Sigmoid colon (tissue), 7 donors: ENCODE measurements around the gene IL1RAPL2. TPM values are rescaled to one million over a fixed set of nuclear protein-coding genes. Genes with fewer than 3 reads are reported as not detected.

Experiments
- DNase-seq: peaks from one replicate; pipeline ENCODE4 v3.0.0-alpha.2; 2019
- H3K27ac ChIP-seq, 4 donors: fragments of 200-600 bp; sonication (generic); one replicate each; pipeline ENCODE4 v1.5.1; 2016 to 2019; ENCODE audit warnings: mild to moderate bottlenecking in 1 of 4
- H3K27me3 ChIP-seq, 3 donors: fragments of 200-600 bp; sonication (generic); one replicate each; pipeline ENCODE4 v1.5.1; 2019; ENCODE audit warnings: mild to moderate bottlenecking in 1 of 3
- H3K36me3 ChIP-seq, 4 donors: fragments of 200-600 bp; sonication (generic); one replicate each; pipeline ENCODE4 v1.5.1; 2016 to 2019
- H3K4me1 ChIP-seq, 4 donors: fragments of 200-600 bp; sonication (generic); one replicate each; pipeline ENCODE4 v1.5.1; 2017 to 2019
- H3K4me3 ChIP-seq, 4 donors: fragments of 200-600 bp; sonication (generic); one replicate each; pipeline ENCODE4 v1.5.1; 2017 to 2019; ENCODE audit warnings: mild to moderate bottlenecking in 2 of 4, moderate library complexity in 1 of 4
- H3K9me3 ChIP-seq, 4 donors: fragments of 200-600 bp in 3 of 4; sonication (generic) in 3 of 4; one replicate each; pipeline versions ENCODE4 v1.5.1 to v1.6.1; 2013 to 2019
- EP300 ChIP-seq, 4 donors: sonication (generic); formaldehyde crosslinking; IDR thresholded peaks; one replicate each; pipeline ENCODE4 v1.6.1; 2017; ENCODE audit warnings: antibody characterized with exemption in 4 of 4
- POLR2A ChIP-seq, 2 donors: fragments of 450-650 bp; IDR thresholded peaks; one replicate each; pipeline ENCODE4 v1.6.1; 2016; ENCODE audit warnings: antibody characterized with exemption in 2 of 2, mild to moderate bottlenecking in 2 of 2, moderate library complexity in 2 of 2
- POLR2AphosphoS5 ChIP-seq, 4 donors: sonication (generic); formaldehyde crosslinking; IDR thresholded peaks; one replicate each; pipeline ENCODE4 v1.6.1; 2017; ENCODE audit warnings: antibody characterized with exemption in 4 of 4
- WGBS, 2 donors: extraction: QIAGEN DNeasy Blood & Tissue Kit; methylation state at CpG; one replicate each; pipeline ENCODE4 v1.1.7; 2013; 5-methylcytosine and 5-hydroxymethylcytosine counted together
- intact Hi-C: fragments of 100-400 bp; cut with DNase I; formaldehyde crosslinking; loops from one replicate; pipeline ENCODE4 v1.15.1; 2023
- polyA plus RNA-seq, 3 donors: library from polyadenylated mRNA; stranded (reverse); fragments of 200-250 nt; gene quantifications; one replicate each; pipeline ENCODE4 v1.2.3, GENCODE V29; 2013
- total RNA-seq, 4 donors: library from RNA; depleted of rRNA; stranded (reverse); fragments of >200 nt; gene quantifications; one replicate each; pipeline ENCODE4 v1.1.0, GENCODE V29; 2016
- TF ChIP-seq, protein P1 (sequence below), 4 experiments: fragments of 450-650 bp in 3 of 4; fragments of 200-600 bp in 1 of 4; IDR thresholded peaks; one replicate each; pipeline ENCODE4 v1.5.1; 2016 to 2019; ENCODE audit warnings: antibody characterized with exemption in 4 of 4, mild to moderate bottlenecking in 3 of 4, moderate library complexity in 2 of 4
- donor health status: healthy with polysubstance abuse.
- donor health status: Bipolar disorder and iron deficiency.
- donor health status: healthy.

IL1RAPL2 gene
- total and polyA plus RNA-seq, 7 donors: 0.01 to 1.1 (median 0.79) TPM; not detected in 3

GRCh38 chrX:105543283-105543682, 977.3 kb downstream of the IL1RAPL2 start:
- no peak for TF ChIP-seq POLR2AphosphoS5 (IDR thresholded peaks at IDR 0.05)
- TF ChIP-seq, protein P1, sequence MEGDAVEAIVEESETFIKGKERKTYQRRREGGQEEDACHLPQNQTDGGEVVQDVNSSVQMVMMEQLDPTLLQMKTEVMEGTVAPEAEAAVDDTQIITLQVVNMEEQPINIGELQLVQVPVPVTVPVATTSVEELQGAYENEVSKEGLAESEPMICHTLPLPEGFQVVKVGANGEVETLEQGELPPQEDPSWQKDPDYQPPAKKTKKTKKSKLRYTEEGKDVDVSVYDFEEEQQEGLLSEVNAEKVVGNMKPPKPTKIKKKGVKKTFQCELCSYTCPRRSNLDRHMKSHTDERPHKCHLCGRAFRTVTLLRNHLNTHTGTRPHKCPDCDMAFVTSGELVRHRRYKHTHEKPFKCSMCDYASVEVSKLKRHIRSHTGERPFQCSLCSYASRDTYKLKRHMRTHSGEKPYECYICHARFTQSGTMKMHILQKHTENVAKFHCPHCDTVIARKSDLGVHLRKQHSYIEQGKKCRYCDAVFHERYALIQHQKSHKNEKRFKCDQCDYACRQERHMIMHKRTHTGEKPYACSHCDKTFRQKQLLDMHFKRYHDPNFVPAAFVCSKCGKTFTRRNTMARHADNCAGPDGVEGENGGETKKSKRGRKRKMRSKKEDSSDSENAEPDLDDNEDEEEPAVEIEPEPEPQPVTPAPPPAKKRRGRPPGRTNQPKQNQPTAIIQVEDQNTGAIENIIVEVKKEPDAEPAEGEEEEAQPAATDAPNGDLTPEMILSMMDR (IDR thresholded peaks at IDR 0.05): no peak
- no peak for TF ChIP-seq POLR2A (IDR thresholded peaks at IDR 0.05)
- no peak for TF ChIP-seq EP300 (IDR thresholded peaks at IDR 0.05)
- intact Hi-C loops: no loop called here
- no peak for DNase-seq
- H3K4me1 ChIP-seq: no peaks in the 10 kb centered on the region
- no peak overlapping the region for H3K4me3 ChIP-seq
- H3K36me3 ChIP-seq: no peaks in the 10 kb centered on the region
- peaks cover 0 to 2% (median 0%) of the 10 kb centered on the region in 3 donors for H3K27me3 ChIP-seq
- no peaks in the 10 kb centered on the region for H3K9me3 ChIP-seq
- no peak overlapping the region for H3K27ac ChIP-seq

DNA sequence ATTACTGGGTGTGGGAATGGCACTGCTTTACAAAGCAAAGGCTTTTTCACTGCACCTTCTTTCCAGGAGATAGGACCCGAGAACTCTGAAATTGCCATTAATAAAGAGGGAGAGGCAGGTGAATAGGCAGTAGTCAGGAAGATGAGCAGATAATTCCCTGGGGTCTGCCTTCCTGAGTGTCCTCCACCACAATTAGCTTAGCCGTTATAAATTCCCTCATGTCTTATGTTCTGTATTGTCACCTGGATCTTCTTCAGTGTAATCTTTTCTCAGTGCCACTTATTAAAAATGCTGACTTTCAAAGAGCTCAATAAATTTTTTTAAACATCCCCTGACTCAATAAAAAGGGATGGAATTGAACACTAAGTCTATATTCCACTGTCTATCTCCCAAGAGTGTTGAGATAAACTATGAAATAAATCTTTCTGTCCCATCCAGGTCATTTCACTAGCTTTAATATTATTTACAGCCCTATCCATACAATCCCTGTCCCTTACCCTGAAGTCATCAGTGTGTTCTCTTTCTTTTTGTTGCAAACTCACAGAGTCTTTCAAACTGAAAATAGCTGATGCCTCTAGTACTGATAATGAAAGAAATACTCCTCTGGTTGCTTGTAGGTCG, 984.2 kb downstream of the IL1RAPL2 start:
- no peaks in the 10 kb centered on the region for H3K9me3 ChIP-seq
- intact Hi-C loops: no loop called here
- H3K4me1 ChIP-seq: no peaks in the 10 kb centered on the region
- H3K27me3 ChIP-seq: no peaks in the 10 kb centered on the region
- TF ChIP-seq EP300 (IDR thresholded peaks at IDR 0.05) (no peak), POLR2A (IDR thresholded peaks at IDR 0.05) (no peak), POLR2AphosphoS5 (IDR thresholded peaks at IDR 0.05) (no peak)
- TF ChIP-seq, protein P1 (IDR thresholded peaks at IDR 0.05): no peak
- H3K4me3 ChIP-seq: no peak overlapping the region
- 59 to 68% methylated on average over 3 of the region's 3 CpGs for WGBS, 2 donors
- no peaks in the 10 kb centered on the region for H3K36me3 ChIP-seq
- DNase-seq: no peak
- no peak overlapping the region for H3K27ac ChIP-seq

DNA sequence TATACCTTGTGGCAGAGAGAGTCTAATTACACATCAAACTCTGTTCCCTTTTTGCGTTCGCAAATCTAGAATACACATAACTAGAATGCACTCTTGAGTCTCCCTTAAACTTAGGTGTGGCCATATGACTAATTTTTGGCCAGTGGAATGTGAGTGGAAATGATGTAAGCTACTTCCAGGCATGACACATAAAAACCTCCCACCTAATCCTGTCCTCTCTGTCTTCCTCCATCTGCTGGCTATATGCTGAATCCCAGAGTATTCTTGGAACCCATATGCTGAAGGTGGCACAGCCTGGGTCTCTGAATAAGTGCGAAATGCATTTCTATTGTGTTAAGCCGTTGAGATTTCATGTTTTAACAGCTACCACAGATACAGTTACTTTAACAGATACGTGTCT, 986.4 kb downstream of the IL1RAPL2 start:
- H3K27me3 ChIP-seq: no peaks in the 10 kb centered on the region
- intact Hi-C loops: no loop called here
- H3K4me3 ChIP-seq: no peak overlapping the region
- no peaks in the 10 kb centered on the region for H3K4me1 ChIP-seq
- H3K27ac ChIP-seq: no peak overlapping the region
- H3K9me3 ChIP-seq: no peaks in the 10 kb centered on the region
- DNase-seq: no peak
- 88 to 93% methylated on average over 5 of the region's 5 CpGs for WGBS, 2 donors
- TF ChIP-seq EP300 (IDR thresholded peaks at IDR 0.05): no peak
- TF ChIP-seq, protein P1 (IDR thresholded peaks at IDR 0.05): no peak
- TF ChIP-seq POLR2A (IDR thresholded peaks at IDR 0.05): no peak
- TF ChIP-seq POLR2AphosphoS5 (IDR thresholded peaks at IDR 0.05): no peak
- no peaks in the 10 kb centered on the region for H3K36me3 ChIP-seq

DNA sequence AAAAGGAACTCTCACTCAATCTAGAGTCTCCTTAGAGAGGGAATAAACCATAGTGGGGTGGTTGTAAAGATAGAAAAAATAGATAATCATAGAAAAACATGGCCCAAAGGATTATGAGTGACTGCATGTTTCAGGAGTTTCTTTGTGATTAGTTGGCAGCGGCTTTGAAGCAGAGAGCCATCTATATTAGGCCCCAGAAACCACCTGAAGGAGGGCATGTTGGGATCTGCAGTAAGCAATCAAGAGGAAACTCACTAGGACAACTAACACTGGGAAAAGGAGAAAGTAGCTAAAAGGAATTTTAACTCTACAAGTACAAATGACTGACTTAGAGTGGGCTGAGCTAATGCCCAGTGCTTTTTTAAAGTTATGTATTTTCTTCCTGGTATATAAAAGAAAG, 987.1 kb downstream of the IL1RAPL2 start:
- no peak for DNase-seq
- Histone ChIP-seq H3K9me3 (no peaks in the 10 kb centered on the region), H3K4me1 (no peaks in the 10 kb centered on the region), H3K27me3 (no peaks in the 10 kb centered on the region), H3K27ac (no peak overlapping the region), H3K36me3 (no peaks in the 10 kb centered on the region), H3K4me3 (no peak overlapping the region)
- TF ChIP-seq, protein P1 (IDR thresholded peaks at IDR 0.05): no peak
- TF ChIP-seq POLR2AphosphoS5 (IDR thresholded peaks at IDR 0.05) (no peak), EP300 (IDR thresholded peaks at IDR 0.05) (no peak), POLR2A (IDR thresholded peaks at IDR 0.05) (no peak)
- WGBS, 2 donors: 80% methylated on average over 1 of the region's 1 CpG
- intact Hi-C loops: no loop called here

GRCh38 chrX:105564501-105564900, 998.5 kb downstream of the IL1RAPL2 start:
- intact Hi-C loops: no loop called here
- Histone ChIP-seq H3K4me1 (no peaks in the 10 kb centered on the region), H3K4me3 (no peak overlapping the region), H3K36me3 (no peaks in the 10 kb centered on the region), H3K27me3 (no peaks in the 10 kb centered on the region), H3K9me3 (no peaks in the 10 kb centered on the region), H3K27ac (no peak overlapping the region)
- no peak for DNase-seq
- 74 to 82% methylated on average over 1 of the region's 1 CpG for WGBS, 2 donors
- TF ChIP-seq, protein P1 (IDR thresholded peaks at IDR 0.05): no peak
- TF ChIP-seq POLR2AphosphoS5 (IDR thresholded peaks at IDR 0.05): no peak
- no peak for TF ChIP-seq POLR2A (IDR thresholded peaks at IDR 0.05)
- TF ChIP-seq EP300 (IDR thresholded peaks at IDR 0.05): no peak
